NCI-H2029 (cell line): ENCODE measurements around the gene ACSL4.
"Not testable (repeated sequence)": the region's sequence is repeated elsewhere in the genome, so short reads cannot be mapped to it uniquely, and the experiment has no call there.

Experiments used
- DNase-seq: peaks from one replicate; lab custom pipeline; 2025; lab: John Stamatoyannopoulos, UW

The ACSL4 gene

DNA sequence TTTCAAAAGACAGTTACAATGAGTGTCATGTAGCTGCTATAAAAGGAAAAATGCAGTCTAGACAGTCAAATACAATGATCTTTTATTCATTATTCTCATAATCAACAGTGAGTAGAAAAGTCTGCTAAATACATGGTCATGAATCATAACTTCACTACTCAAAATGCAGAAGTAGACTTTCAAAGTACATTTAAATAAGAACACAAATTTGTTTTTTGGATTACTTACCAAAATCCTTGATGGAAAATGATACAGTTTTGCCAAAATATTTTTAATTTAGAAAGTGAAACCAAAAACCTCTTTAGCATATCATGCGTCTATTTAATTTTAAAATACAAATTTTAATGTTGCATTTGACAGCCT lies 4.9 kb downstream of the ACSL4 start:
- no peak for DNase-seq

DNA sequence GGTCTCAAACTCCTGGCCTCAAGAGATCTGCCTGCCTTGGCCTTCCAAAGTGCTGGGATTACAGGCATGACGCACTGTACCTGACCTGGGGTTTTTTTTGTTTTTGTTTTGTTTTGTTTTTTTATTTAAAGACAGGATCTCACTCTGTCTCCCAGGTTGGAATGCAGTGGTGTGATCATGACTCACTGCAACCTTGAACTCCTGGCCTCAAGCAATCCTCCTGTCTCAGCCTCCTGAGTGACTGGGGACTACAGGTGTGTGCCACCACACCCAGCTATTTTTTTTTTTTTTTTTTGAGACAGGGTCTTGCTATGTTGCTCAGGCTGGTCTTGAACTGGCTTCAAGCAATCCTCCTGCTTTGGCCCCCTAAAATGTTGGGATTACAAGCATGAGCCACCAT lies 8.1 kb downstream of the ACSL4 start:
- not testable (repeated sequence) for DNase-seq

DNA sequence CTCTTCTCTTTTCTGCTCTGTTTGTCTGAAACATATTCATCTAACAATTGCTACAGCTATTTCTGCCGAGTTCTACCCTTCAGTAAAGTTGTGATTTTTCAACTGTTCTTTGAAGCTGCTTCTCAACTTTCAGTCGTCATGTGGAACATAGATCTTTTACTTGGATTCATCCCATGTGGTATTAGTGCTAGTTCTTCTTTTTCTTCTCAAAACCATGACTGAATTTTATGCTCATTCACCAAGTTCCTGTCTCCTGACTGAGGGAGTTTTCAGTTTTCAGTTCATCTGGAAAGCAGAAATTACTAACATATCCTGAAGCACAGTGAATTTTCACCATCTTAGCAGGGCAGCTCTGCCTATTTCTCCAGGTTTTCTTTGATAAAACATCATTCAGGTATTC lies 12.1 kb downstream of the ACSL4 start:
- DNase-seq = no peak

DNA sequence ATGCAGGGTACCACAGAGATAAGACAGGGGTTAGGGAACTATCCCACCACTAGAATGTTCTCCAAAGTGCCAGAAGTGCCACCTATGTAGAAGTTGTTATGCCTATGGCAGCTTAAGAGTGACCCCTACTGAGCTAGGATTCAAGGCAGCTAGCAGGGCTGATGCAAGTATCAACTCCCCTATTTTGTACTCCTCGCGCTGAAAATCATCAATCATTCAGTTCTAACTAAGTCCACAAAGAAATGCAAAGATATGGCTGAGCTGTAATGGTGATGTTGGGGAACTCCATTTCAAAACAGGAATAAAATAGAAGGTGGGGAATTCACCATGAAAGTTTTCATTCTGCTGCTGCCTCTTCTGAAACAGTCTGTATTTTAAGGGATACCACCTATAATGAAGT lies 13.8 kb downstream of the ACSL4 start:
- DNase-seq = no peak

DNA sequence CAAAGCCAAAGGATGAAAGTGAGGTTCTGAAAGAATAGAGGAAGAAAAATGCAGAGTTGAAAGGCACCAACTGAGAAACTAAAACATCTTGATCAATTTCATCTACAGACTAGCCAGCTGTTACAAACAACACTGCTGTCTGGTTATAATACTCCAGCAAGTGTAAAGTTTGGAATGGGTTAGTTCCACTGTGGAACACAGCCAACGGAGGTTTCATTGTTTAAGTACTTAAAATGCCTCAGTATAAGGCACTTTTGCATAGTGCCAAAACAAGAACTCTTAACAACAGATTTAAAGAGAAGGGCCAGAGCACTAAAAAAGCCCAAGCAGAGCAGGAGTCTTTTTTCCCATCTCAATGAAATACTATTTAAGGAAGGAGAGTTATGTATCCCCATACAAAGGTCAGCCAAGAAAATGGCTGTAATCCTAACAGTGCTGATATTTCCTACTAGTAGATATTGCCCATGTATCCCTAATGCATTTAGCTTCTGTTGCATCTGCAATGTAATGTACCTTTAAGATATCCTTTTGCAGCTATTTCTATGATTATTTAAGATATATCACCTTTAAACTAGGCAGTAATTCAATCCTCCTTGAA lies 16.5 kb downstream of the ACSL4 start:
- DNase-seq = no peak

DNA sequence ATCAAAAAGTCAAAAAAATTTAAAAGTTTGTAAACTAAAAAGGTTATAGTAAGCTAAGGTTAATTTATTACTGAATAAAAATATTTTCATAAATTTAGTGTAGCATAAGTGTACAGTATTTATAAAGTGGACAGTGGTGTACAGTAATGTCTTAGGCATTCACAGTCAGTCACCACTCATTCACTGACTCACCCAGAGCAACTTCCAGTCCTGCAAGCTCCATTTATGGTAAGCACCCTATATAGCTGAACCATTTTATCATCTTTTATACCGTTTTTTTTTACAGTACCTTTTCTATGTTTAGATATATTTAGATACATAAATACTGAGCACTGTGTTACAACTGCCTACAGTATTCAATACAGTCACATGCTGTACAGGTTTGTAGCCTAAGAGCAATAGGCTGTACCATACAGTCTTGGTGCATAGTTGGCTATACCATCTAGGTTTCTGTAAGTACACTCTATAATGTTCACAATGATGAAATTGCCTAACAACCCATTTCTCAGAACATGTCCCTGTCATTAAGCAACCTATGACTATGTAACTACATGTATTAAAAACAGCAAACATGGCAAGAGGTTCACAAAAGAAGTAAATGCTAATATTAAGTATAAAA lies 18.6 kb downstream of the ACSL4 start:
- DNase-seq = no peak

DNA sequence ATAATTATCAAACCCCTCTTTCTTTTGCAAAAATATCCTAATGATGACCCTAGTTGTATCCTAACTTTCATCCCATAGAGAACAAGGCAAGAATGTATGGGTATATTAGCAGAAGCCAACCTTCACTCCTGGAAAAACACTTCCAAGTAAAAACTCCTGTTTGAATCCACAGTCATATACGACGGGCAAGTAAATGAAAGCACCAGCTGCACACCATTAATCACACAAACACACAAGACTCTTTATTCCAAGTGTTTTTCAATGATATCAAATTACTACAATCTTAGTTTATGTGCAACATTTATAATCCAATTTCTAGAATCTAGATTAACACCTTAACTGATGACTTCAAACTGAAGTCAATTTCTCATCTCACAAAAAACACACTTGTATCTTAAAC lies 22.9 kb downstream of the ACSL4 start:
- DNase-seq = no peak

DNA sequence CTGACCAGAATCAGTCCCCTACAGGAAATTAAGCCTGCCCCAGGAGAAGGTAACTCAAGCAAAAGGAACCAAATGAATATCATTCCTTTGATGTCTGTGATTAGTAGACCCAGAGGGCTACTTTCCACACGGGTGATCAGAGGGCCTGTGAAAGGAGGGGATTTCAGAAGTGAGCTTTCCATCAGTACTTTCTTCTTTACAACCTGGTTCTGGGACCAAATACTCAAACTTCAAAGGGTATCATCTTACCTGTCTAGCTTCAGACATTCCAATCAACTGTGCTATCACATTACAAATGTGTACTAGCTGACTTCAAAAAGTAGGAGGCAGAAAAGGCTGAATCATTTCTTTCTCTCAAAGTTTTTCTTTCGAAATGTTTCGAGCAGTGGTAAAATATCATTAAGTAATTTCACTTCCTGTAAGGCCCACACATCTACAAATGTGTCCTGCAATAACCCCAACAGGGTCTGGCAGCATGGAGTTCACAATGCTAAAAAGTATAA lies 23.9 kb downstream of the ACSL4 start:
- no peak for DNase-seq

DNA sequence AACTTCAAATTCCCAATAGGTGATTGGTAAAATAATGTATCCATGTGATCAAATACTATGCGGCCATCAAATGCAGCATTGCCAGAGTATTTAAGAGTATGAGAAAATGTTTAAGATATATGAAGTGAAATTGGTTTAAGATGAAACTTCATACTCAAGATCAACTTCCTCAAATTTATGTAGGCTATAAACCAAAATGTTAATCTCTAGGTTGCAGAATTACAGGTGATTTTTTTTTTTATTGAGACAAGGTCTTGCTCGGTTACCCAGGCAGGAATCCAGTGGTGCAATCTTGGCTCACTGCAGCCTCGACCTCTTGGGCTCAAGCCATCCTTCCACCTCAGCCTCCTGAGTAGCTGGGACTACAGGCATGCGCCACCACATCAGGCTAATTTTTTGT lies 25.3 kb downstream of the ACSL4 start:
- no peak for DNase-seq

DNA sequence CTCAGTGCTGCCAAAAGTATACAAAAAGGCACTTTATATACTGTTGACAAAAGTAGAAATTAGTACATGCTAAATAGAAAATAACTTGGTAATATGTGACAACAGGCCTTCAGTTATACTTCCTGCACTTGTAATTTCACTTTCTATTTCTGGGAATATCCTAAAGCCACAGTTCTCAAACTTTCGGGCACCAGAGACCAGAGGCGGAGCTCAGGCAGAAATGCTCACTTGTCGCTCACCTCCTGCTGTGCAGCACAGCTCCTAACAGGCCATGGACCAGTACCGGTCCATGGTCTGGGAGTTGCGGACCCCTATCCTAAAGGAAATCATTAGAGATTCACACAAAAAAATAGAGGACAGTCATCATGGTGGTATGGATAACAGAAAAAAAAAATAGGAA lies 25.7 kb downstream of the ACSL4 start:
- no peak for DNase-seq

DNA sequence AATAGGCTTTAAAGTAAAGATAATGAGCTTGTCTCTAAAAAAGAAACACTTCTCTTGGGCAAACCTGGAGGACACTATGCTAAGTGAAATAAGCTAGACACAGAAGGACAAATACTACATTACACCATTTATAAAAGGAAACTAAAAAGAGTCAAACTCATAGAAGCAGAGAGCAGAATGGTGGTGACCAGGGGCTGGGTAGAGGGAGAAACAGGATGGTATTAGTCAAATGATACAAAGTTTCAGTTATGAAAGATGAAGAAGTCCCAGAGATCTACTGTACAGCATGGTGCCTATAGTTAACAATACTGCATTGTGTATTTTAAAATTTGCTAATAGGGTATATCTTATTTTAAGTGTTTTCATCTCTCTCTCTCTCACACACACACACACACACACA lies 28.5 kb downstream of the ACSL4 start:
- no peak for DNase-seq

DNA sequence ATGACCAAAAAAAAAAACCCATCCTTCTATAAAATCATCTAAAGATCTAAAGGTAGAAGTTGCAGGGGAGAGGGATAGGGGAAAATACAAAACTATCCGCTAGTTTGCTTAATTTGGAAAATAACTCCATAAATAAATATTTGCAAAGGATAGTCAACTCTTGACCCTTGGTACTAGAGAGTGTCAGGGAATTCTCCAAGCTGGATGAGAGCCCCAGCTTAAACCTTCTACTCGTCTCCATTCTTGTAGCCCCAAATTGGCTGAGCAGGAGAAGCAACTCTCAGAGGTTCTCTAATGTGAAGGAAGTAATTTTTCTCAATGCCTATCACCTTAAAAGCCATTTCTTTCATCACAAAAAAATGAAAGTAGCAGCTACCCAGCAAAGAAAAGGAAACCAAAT lies 35.2 kb downstream of the ACSL4 start:
- no peak for DNase-seq

DNA sequence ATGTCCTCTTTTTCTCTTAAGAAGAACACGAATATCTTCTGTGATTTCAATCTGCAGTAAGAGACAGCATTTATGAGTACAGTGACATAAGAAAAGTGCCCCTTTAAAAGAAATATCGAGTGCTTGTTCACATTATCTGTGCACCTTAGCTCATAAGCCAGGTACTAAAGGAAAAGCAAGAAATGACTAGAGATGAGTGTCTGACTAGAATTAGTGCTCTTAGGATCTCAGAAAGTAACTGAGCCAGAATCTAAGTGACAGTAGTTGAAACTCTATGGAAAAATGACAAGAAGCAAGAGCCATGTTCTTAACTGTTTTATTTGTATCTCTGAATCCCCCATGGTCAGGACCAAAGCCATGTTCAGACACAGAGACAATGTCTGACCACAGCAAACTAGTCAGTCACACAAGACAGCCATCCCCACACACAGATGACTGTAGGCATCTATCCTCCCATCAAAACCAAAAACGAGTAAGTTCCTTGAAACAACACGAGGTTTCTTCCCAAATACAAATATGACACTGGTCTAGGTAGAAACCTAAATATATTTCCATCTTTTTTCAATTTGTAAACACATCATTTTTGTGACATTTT lies 36.8 kb downstream of the ACSL4 start:
- no peak for DNase-seq

DNA sequence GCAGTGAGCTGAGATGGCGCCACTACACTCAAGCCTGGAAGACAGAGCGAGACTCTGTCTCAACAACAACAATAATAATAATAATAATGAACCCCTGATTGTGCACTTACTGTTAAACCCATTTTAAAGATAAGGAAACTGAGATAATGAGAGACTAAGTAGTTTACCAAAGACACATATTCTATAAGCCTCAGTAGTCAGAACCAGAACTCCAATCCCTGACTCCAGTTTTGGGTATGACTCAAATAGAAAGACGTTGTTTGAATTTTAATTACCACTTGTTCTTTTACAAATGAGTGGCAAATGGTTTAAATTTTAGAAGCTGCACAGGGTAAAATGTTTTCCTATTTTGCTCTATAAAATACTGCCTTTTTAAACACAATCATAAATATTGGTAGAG lies 37.4 kb downstream of the ACSL4 start:
- DNase-seq = no peak

DNA sequence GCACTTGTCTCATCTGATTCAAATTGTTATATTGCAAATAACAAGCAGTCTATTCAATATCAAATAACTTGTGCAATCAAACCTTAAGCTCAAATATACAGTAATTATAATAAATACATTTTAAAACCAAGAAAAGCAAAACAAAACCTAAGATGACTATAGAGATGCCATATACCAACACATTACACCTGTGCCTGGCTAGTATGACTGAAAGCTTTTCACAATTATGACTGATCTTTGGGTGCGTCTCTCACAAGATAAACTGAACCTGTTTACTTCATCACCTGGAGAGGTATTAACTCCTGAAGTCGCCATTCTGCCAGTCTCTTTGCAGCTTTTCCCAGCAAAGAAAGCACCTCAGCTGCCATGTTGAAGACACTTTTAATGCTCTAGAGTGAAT lies 41.3 kb downstream of the ACSL4 start:
- DNase-seq = no peak

DNA sequence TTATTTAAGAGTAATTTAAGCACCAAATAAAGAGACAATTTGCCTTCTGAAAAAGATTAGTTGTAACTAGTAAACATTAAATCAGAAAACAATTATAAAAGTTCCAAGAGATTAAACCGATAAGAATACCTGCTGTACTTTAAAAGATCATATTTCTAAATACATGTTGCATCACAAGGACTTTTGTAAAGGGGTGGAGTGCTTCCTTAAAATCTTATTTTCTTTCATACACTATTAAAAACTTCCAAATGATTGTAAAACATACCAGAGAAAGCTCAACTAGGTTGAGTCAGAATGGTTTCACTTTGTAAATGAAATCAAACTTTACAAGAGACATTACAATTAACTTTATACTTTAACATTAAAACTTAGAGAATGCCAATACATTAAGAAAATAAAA lies 41.8 kb downstream of the ACSL4 start:
- no peak for DNase-seq

DNA sequence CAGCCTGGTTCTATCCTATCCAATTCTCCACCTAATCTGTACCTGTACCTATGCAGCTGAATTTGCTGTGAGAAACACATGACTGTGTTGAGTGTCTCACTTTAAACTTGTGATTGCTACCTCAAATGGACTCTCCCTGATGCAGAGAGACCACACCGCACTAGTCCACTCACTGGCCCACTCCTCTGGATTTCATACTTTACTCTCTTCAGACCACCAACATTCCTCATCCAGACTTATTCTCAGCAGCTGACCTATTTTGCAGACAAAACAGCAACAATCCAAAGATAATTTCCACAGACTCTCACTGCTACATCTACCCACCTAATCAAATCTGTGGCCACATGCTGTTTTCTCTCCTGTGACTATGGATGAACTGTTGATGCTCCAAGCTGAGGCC lies 45.2 kb downstream of the ACSL4 start:
- DNase-seq = no peak

DNA sequence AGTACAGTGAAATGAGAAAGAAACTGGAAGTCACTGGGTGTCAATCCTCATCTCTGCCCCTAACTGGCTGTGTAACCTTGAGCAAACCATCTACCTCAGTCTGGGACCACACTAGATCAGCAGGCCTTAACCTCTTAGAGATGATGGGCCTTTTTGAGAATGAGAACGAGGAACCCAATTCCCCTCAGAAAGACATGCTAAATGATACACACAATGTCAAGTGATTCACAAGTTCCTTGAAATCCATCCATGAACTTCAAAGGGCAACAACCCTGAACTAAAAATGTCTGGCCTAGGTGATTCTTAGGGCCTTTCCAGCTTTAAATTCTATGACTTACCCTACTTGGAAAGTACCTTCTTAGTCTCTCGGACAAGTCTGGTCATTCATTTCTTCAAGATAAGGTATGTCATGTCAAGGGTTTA lies 47.4 kb downstream of the ACSL4 start:
- DNase-seq = no peak

DNA sequence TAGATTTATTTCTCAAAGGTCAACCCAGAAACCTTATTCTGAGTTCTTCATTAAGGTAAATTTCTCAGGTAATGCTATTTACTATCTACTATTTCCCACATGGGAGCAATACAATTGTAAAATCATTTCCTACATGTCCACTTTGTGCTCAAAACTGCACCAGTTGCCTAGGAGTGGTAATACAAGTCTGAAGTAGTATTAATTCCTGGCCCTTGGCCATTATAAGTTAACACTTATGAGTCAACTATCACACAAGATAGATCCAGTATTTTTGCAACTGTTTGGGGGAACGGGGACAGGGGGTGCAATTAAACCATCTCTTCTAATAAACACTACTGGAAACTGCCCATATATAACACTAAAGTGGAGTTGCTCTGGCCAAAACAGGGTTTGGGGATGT lies 48.9 kb downstream of the ACSL4 start:
- DNase-seq = no peak

DNA sequence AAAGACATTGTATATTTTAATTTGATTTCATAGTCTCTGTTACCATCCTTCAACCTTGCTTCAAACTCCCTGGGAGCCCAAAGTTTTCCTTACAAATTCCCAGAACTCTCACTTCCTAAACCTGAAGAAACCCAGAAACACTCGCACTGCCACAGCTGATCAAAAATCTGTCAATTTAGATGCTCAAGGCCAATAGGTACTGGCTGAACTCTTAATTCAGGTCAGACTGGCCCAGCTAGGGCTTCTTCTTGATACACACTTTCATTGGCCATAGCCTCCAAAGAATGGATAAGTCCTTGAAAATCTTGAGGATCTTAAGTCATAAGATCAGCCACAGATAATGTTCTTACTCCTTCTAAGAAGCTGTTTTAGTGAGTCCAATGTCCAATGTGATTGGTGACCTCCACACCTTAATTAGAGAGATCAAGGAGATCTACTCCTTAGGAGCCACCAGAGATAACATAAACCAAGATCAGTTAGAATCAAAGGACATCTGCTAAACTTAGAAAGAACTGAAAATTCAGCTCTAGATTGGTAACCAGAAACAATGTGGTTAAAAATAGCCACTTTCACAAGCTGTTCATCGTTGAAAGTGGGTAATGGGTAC lies 51.5 kb downstream of the ACSL4 start:
- DNase-seq = no peak

DNA sequence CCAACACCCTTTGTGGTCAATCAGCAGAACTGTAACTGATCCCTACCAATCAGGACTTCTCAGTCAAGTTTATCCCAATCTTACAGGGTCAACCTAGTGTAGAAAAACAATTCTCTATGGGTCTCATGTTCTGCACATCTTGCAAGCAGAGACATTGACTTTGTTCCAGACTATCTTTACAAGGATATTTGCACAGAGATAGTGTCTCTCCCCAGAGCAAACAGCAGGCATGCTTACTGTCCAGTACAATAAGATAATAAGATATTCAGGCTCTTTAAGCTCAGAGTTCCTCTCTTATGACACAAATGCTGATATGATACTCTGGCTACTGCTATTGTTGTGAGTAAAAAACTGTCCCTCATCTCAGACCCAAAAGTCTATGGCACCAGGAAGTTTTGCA lies 53.2 kb downstream of the ACSL4 start:
- no peak for DNase-seq

DNA sequence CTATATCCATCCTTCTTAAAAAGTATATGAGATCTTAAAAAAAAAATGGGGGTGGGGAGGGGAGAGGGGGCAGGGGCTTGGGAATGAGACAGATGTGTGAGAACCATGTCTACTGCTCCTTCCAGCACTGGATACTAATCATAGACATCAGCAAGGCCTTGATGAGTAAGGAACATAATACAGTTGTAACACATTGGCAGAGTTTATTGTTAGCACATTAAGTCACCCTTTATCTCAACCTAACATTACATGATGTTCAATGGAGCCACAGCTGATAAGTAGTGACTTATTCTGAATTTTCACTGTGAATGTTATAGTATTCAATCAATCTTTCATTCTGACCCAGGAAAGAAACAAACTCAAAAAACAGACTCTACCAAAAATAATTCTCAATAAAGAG lies 60.8 kb downstream of the ACSL4 start:
- no peak for DNase-seq

DNA sequence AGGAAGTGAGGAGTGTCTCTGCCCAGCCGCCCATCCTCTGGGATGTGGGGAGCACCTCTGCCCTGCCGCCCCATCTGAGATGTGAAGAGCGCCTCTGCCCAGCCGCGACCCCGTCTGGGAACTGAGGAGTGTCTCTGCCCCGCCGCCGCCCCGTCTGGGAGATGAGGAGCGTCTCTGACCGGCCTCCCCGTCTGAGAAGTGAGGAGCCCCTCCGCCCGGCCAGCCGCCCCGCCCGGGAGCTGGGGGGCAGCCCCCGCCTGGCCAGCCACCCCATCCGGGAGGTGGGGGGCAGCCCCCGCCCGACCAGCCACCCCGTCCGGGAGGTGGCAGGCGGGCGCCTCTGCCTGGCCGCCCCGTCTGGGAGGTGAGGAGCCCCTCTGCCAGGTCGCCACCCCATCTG lies 61.9 kb downstream of the ACSL4 start:
- not testable (repeated sequence) for DNase-seq

DNA sequence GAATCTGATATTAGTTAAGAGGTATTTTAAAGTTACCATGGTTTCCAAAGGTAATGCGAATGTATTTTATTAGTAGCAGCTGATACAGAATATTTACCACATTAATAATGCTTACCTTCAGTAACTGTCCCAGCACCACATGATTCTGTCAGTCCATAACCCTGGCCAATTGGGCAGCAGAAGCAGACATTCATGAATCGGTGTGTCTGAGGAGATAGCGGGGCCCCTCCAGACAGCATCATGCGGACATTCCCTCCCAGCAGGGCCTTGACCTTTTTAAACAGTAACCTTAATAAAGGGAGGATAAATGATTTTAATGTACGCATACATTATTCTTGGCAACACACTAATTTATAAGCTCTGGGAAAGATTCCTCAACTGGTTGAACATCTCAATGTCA lies 65.1 kb downstream of the ACSL4 start:
- no peak for DNase-seq
